Kidney (tissue), 14 donors: ENCODE data around the gene RPTOR. TPM values are rescaled to one million over a fixed set of nuclear protein-coding genes. Genes with fewer than 3 reads are reported as not detected.

Experiments used
- DNase-seq, 5 donors: peaks; one replicate each; pipeline ENCODE4 v3.0.0-alpha.2; 2013 to 2020
- FAIRE-seq: peaks from 2 replicates; lab custom pipeline; 2012; peaks lifted over from hg19 to GRCh38; lab: Jason Lieb, UNC
- H3K27ac ChIP-seq, 2 donors: one replicate each; pipeline ENCODE4 v1.7.0; 2013; ENCODE audit warnings: low read depth in 2 of 2, low read length in 2 of 2, inconsistent platforms in 1 of 2
- H3K27me3 ChIP-seq: one replicate; pipeline ENCODE4 v1.7.1; 2013; ENCODE audit warnings: low read length, inconsistent platforms; ENCODE audit not compliant: control insufficient read depth, insufficient read depth
- H3K36me3 ChIP-seq, 3 donors: one replicate each; pipeline versions ENCODE4 v1.7.0 to v1.7.1; 2013; ENCODE audit warnings: low read length in 3 of 3, control low read depth in 1 of 3, inconsistent platforms in 1 of 3; ENCODE audit not compliant: insufficient read depth in 3 of 3, control insufficient read depth in 2 of 3
- H3K4me1 ChIP-seq, 3 donors: one replicate each; pipeline versions ENCODE4 v1.7.0 to v1.7.1; 2013; ENCODE audit warnings: low read length in 3 of 3, inconsistent platforms in 1 of 3, low read depth in 1 of 3; ENCODE audit not compliant: control insufficient read depth in 2 of 3, insufficient read depth in 2 of 3
- H3K4me3 ChIP-seq, 3 donors: one replicate each; pipeline versions ENCODE4 v1.7.0 to v1.8.1; 2013; ENCODE audit warnings: low read length in 3 of 3, control low read depth in 1 of 3, inconsistent platforms in 1 of 3
- H3K9ac ChIP-seq, 3 donors: one replicate each; pipeline versions ENCODE4 v1.7.0 to v1.7.1; 2013; ENCODE audit warnings: low read length in 3 of 3, control low read depth in 1 of 3, inconsistent platforms in 1 of 3
- H3K9me3 ChIP-seq, 3 donors: one replicate each; pipeline versions ENCODE4 v1.7.0 to v1.7.1; 2013; ENCODE audit warnings: low read length in 3 of 3, control low read depth in 1 of 3, inconsistent platforms in 1 of 3; ENCODE audit not compliant: control insufficient read depth in 2 of 3, insufficient read depth in 1 of 3
- CTCF ChIP-seq: IDR thresholded peaks from 3 replicates; pipeline ENCODE4 v1.5.1; 2012; ENCODE audit warnings: mild to moderate bottlenecking, moderate library complexity, borderline replicate concordance; ENCODE audit not compliant: insufficient read depth; ENCODE audit errors: extremely low read depth
- intact Hi-C: fragments of 100-400 bp; cut with DNase I; formaldehyde crosslinking; loops from one replicate; pipeline ENCODE4 v1.11.1; 2022
- polyA plus RNA-seq: library from polyadenylated mRNA; stranded (reverse); fragments of 350-450 nt; fragmentation: Illumina TruSeq; extraction: RNeasy Lipid Tissue Mini Kit (QIAGEN cat#74804); gene quantifications from one replicate; pipeline ENCODE4 v1.2.3, GENCODE V29; 2014; ENCODE audit warnings: low read depth, low replicate concordance; ENCODE audit not compliant: insufficient read depth
- total RNA-seq: library from RNA; stranded (reverse); fragmentation: NEBNext Ultra II Directional; extraction: Animal tissue kit (Norgen Biotek cat#: 25700); gene quantifications from one replicate; pipeline ENCODE4 v1.2.1, GENCODE V29; 2021
- donor health status: control.
- donor health status: control.
- donor health status: control.
- donor health status: control.
- donor health status: control.
- donor health status: DM: yes; HTN: yes; CAD: no.
- donor health status: Normal renal cell carcinoma (clear cell type).

The RPTOR gene
- total and polyA plus RNA-seq, 2 donors from 2014 or later: 5.5 to 37.6 TPM

DNA sequence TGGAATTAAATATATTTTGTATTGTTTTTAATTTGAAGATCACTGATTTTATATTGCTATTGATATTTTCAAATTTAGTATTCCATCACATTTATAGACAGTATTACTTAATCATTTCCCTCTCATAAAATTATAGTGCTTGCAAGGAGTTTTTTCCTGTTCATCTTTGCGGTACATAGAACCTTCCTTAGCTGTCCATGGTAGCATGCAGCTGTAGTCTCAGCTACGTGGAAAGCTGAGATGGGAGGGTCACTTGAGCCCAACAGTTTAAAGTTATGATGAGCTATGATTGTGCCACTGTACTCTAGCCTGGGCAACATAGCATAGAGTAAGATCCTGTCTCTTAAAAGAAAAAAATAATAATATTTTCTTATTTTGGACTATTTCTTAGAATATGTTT is 231.2 kb downstream of the RPTOR start:
- intact Hi-C loops: no loop called here
- DNase-seq: no peak
- Histone ChIP-seq H3K9me3 (no peaks in the 10 kb centered on the region), H3K27ac (no peak overlapping the region), H3K36me3 (peaks cover 0 to 4% (median 2%) of the 10 kb centered on the region in 3 donors), H3K4me3 (no peak overlapping the region), H3K4me1 (peaks cover 2 to 4% (median 2%) of the 10 kb centered on the region in 3 donors), H3K27me3 (no peaks in the 10 kb centered on the region), H3K9ac (no peak overlapping the region)
- no peak for TF ChIP-seq CTCF
- no peak for FAIRE-seq

- FAIRE-seq: no peak
- H3K9ac ChIP-seq: no peak overlapping the region
- H3K4me3 ChIP-seq: no peak overlapping the region
- peaks cover 2 to 5% (median 2%) of the 10 kb centered on the region in 3 donors for H3K4me1 ChIP-seq
- DNase-seq: no peak
- no peaks in the 10 kb centered on the region for H3K27me3 ChIP-seq
- TF ChIP-seq CTCF: no peak
- no peak overlapping the region for H3K27ac ChIP-seq
- H3K36me3 ChIP-seq: peaks cover 0 to 4% (median 0%) of the 10 kb centered on the region in 3 donors
- no peaks in the 10 kb centered on the region for H3K9me3 ChIP-seq
- intact Hi-C loops: no loop called here
Measured at GRCh38 chr17:80777274-80777673, 232.6 kb downstream of the RPTOR start.

- FAIRE-seq (no peak), DNase-seq (no peak)
- Histone ChIP-seq H3K4me1 (peaks cover 0 to 5% (median 5%) of the 10 kb centered on the region in 3 donors), H3K4me3 (no peak overlapping the region), H3K36me3 (peaks cover 0 to 4% (median 0%) of the 10 kb centered on the region in 3 donors), H3K9ac (no peak overlapping the region), H3K9me3 (no peaks in the 10 kb centered on the region), H3K27me3 (no peaks in the 10 kb centered on the region), H3K27ac (no peak overlapping the region)
- TF ChIP-seq CTCF: no peak
- intact Hi-C loops: no loop called here
Measured at GRCh38 chr17:80778716-80779115, 234.1 kb downstream of the RPTOR start.

DNA sequence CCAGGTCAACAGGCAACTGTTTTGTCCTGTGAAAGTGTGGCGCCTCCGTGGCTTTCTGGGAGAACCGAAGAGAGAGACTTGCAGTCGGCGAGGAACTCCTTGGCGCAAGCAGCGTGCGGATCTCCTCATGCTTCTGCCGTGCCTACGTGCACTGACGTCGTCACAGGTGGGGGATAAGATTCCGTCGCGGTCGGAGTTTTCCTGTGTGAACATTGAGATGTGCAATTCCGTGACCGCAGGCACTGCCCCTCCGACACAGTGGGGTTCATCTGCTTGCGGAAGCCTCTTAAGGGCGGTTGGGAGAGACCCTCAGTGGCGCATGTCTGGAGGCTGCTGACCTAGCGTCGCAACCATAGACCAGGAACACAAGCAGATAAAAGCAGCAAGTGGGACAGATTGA is 234.7 kb downstream of the RPTOR start:
- no peaks in the 10 kb centered on the region for H3K9me3 ChIP-seq
- no peak for TF ChIP-seq CTCF
- H3K9ac ChIP-seq: no peak overlapping the region
- intact Hi-C loops: no loop called here
- DNase-seq: no peak
- no peak overlapping the region for H3K4me3 ChIP-seq
- FAIRE-seq: no peak
- H3K4me1 ChIP-seq: peaks cover 0 to 5% (median 5%) of the 10 kb centered on the region in 3 donors
- peaks cover 0 to 2% (median 0%) of the 10 kb centered on the region in 3 donors for H3K36me3 ChIP-seq
- H3K27ac ChIP-seq: no peak overlapping the region
- H3K27me3 ChIP-seq: no peaks in the 10 kb centered on the region
